Choroid plexus epithelial cell (primary cell): ENCODE measurements around the gene PRDM2.

Experiments used
- DNase-seq: peaks from one replicate; pipeline ENCODE4 v3.0.0-alpha.2; 2010; ENCODE audit warnings: low read depth
- H3K4me3 ChIP-seq: 2 replicates; pipeline ENCODE4 v1.5.1; 2011; ENCODE audit warnings: low read depth, mild to moderate bottlenecking, control low read depth, low read length, moderate library complexity
- CTCF ChIP-seq: conservative IDR thresholded peaks from 2 replicates; pipeline ENCODE4 v1.5.1; 2011; ENCODE audit warnings: low read depth, mild to moderate bottlenecking, control low read depth, inconsistent platforms, low read length, moderate library complexity

Gene PRDM2

GRCh38 chr1:13871413-13871812, 171.4 kb downstream of the PRDM2 start:
- no peak for TF ChIP-seq CTCF
- no peak for DNase-seq
- H3K4me3 ChIP-seq = no peak overlapping the region

GRCh38 chr1:13871886-13872285, 171.9 kb downstream of the PRDM2 start:
- H3K4me3 ChIP-seq = no peak overlapping the region
- no peak for TF ChIP-seq CTCF
- DNase-seq = no peak

- no peak overlapping the region for H3K4me3 ChIP-seq
- no peak for TF ChIP-seq CTCF
- DNase-seq = no peak
Measured at GRCh38 chr1:13873032-13873431, 173.0 kb downstream of the PRDM2 start.
